Kidney epithelial cell (primary cell): ENCODE results near the gene SUPT3H. TPM values are rescaled to one million over a fixed set of nuclear protein-coding genes. Genes with fewer than 3 reads are reported as not detected.

Experiments
- DNase-seq: peaks from one replicate; pipeline ENCODE4 v3.0.0-alpha.2; 2010; ENCODE audit warnings: low read depth
- H3K27me3 ChIP-seq: 2 replicates; pipeline ENCODE4 v1.6.0; 2011; ENCODE audit warnings: low read length; ENCODE audit not compliant: control insufficient read depth, insufficient read depth
- H3K36me3 ChIP-seq: 2 replicates; pipeline ENCODE4 v1.5.1; 2011; ENCODE audit warnings: low read length; ENCODE audit not compliant: control insufficient read depth, insufficient read depth
- H3K4me3 ChIP-seq: 2 replicates; pipeline ENCODE4 v1.5.1; 2011; ENCODE audit warnings: low read depth, mild to moderate bottlenecking, control low read depth, low read length
- total RNA-seq: library from RNA; depleted of rRNA; stranded (reverse); fragments of >200 nt; gene quantifications from 2 replicates; pipeline ENCODE4 v1.2.3, GENCODE V29; 2015
- TF ChIP-seq, protein P1 (sequence below): IDR thresholded peaks from 2 replicates; pipeline ENCODE4 v1.5.1; 2011; ENCODE audit warnings: mild to moderate bottlenecking, moderate library complexity, low read length, control low read depth, inconsistent platforms; ENCODE audit not compliant: insufficient read depth, poor library complexity, severe bottlenecking

The SUPT3H gene
- total RNA-seq, 1 donor from 2014 or later, result 18.3 TPM

DNA sequence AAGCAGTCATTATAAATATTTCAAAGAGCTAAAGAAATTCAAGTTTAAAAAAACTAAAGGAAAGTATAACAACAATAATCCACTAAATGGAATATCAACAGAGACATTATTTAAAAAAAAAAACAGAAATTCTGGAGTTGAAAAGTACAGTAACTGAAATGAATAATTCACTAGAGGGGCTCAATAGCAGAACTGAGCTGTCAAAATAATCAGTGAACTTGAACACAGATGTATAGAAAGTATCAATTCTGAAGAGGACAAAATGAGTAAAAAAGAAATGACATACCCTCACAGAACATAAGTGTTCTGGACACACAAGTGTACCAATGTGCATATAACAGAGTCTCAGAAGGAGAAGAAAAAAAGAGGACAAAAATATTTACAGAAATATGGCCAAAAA is 241.2 kb downstream of the SUPT3H start:
- Histone ChIP-seq H3K4me3 (no peak overlapping the region), H3K36me3 (no peaks in the 10 kb centered on the region), H3K27me3 (no peaks in the 10 kb centered on the region)
- no peak for DNase-seq
- TF ChIP-seq, protein P1, sequence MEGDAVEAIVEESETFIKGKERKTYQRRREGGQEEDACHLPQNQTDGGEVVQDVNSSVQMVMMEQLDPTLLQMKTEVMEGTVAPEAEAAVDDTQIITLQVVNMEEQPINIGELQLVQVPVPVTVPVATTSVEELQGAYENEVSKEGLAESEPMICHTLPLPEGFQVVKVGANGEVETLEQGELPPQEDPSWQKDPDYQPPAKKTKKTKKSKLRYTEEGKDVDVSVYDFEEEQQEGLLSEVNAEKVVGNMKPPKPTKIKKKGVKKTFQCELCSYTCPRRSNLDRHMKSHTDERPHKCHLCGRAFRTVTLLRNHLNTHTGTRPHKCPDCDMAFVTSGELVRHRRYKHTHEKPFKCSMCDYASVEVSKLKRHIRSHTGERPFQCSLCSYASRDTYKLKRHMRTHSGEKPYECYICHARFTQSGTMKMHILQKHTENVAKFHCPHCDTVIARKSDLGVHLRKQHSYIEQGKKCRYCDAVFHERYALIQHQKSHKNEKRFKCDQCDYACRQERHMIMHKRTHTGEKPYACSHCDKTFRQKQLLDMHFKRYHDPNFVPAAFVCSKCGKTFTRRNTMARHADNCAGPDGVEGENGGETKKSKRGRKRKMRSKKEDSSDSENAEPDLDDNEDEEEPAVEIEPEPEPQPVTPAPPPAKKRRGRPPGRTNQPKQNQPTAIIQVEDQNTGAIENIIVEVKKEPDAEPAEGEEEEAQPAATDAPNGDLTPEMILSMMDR, result no peak

DNA sequence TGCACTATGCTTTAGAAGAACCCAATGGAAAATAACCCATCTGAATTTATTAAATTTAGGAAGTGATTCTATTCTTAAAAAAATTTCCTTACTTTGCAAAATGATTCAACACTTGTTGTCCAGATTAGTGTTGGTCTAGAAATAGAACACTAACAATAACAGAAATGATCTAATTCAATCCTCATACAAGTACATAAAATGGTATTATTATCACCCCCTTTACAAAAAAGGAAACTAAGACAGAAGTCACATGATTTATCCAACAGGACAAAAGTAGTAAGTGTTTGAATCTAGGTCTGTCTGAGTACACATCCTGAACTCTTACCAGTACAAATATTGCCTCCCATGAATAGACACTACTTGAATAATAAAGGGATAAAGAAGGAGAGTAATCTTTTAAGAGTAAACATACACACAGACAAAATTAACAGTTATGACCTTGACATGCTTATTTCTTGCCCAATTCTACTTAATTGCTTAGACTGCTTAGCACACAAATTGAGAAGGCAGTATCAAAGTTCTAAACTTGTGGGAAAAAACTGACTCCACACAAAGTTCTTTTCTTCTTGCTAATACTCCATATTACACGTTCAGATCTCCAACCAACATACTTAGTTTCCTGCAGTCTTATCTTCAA is 245.0 kb downstream of the SUPT3H start:
- Histone ChIP-seq H3K27me3 (no peaks in the 10 kb centered on the region), H3K4me3 (no peak overlapping the region), H3K36me3 (no peaks in the 10 kb centered on the region)
- TF ChIP-seq, protein P1, result no peak
- no peak for DNase-seq

DNA sequence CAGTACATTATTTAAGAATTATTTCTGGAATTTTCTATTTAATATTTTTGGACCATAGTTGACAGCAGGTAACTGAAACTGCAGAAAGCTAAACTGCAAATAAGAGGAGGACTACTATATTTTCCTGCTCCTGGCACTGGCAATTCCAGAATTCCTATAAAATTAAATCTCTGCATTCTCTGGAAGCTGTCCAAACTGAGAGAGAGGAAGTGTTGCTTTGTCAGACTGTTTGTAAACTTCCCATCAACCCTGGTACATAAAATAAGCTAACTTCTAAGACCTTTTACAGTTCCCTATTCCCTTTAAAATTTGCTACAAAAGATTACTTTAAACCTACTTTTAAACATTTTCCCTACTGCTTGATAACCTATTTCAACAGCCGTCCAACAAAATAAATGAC is 245.7 kb downstream of the SUPT3H start:
- H3K36me3 ChIP-seq, result no peaks in the 10 kb centered on the region
- H3K4me3 ChIP-seq, result no peak overlapping the region
- TF ChIP-seq, protein P1, result no peak
- DNase-seq, result no peak
- H3K27me3 ChIP-seq, result no peaks in the 10 kb centered on the region

DNA sequence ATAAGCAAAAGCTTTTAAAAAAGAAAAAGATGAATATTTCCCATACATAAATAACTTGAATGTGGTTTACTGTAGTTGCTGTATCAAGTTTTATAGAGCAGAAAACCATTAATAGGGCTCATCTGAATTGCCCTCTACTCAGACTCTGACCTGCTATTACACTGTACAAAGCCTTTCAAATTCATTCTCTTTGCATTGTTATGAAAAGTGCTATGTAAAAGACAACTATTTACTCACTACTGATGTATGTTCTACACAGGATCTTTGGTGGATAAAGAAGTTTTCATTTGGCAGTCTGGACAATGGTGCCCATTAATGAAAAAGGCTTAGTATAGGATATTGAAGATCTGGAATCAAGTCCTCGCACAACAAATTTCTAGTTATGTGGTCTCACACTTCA is 248.7 kb downstream of the SUPT3H start:
- DNase-seq, result no peak
- TF ChIP-seq, protein P1, result no peak
- H3K27me3 ChIP-seq, result no peaks in the 10 kb centered on the region
- no peak overlapping the region for H3K4me3 ChIP-seq
- no peaks in the 10 kb centered on the region for H3K36me3 ChIP-seq

DNA sequence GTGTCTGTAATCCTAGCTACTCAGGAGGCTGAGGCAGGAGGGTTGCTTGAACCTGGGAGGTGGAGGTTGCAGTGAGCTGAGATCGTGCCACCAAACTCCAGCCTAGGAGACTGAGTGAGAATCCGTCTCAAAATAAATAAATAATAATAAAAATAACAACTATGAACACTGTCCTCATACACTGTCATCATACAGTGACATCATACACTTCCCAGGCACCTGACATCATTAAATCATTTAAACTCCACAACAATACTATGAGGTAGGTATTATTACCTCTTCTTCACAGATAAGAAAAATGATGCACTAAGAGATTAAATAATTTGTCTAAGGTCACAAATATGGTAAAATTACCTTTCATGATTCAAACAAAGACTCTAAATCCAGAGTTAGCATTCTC is 250.5 kb downstream of the SUPT3H start:
- DNase-seq, result no peak
- Histone ChIP-seq H3K36me3 (no peaks in the 10 kb centered on the region), H3K27me3 (no peaks in the 10 kb centered on the region), H3K4me3 (no peak overlapping the region)
- TF ChIP-seq, protein P1, result no peak

DNA sequence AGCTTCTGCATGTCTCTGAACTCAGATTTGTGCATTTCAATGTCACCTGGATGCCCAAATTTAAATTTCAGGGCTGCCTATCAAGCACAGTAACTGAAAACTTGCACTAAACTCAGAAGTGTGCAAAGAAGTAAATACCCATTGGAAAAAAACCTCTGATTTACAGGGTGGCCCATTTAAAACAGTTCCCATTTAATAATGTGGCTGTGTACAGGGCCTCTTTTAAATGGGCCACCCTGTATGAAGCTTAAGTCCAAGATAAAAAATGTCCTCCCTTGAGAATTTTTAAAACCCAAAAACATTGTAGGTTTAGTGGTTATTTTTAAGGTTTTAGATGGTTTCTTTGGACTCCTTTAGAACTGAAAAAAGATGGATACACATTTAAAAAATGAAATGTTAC is 251.7 kb downstream of the SUPT3H start:
- Histone ChIP-seq H3K27me3 (no peaks in the 10 kb centered on the region), H3K36me3 (no peaks in the 10 kb centered on the region), H3K4me3 (no peak overlapping the region)
- DNase-seq, result no peak
- TF ChIP-seq, protein P1, result no peak
